Testis (tissue), 2 donors: ENCODE data around the gene CFDP1.
"Not testable (repeated sequence)": the region's sequence is repeated elsewhere in the genome, so short reads cannot be mapped to it uniquely, and the experiment has no call there.

Source experiments
- POLR2A ChIP-seq: fragments of 450-650 bp; IDR thresholded peaks from one replicate; pipeline ENCODE4 v1.6.1; 2017; ENCODE audit warnings: antibody characterized with exemption, mild to moderate bottlenecking, moderate library complexity
- TF ChIP-seq, protein P1 (sequence below), 3 experiments: fragments of 450-650 bp in 2 of 3; fragments of 200-600 bp in 1 of 3; sonication (generic) in 1 of 3; IDR thresholded peaks; one replicate each; pipeline ENCODE4 v1.5.1; 2016 to 2019; ENCODE audit warnings: antibody characterized with exemption in 3 of 3, mild to moderate bottlenecking in 2 of 3, moderate library complexity in 1 of 3

DNA sequence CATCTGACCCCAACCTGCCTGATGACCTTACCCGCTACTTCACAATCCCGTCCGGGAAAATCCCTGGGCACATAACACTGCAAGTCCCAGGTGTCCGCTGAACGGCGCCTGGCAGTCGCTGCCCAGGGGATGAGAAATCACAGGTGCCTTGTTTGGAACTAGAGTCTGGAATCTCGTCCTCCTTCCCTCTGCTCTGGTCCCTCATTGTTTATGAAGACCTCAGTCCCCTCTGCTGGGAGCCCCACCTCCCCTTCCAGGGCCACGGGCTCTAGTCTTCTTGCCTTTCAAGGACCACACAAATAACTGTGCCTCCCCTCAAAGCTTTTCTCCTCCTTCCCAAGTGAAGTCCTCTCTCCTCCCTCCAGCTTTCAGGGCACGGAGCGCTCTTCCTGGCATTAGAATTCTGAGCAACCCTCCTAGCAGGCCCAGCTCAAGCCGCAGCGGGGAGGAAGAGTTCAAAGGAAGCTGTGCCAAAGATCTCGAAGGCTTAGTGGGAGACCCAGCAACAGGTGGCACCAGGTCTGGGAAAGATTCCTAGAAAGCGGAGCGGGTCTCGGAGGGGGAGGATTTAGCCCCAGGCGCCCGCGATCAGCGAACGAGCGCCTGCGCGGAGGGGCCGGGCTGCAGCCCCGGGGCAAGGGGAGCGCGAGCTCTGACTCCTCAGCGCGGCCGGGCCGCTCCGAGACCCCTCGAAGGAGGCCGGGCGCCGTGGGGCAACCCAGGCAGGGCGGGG, 30.3 kb upstream of the CFDP1 start:
- TF ChIP-seq, protein P1, sequence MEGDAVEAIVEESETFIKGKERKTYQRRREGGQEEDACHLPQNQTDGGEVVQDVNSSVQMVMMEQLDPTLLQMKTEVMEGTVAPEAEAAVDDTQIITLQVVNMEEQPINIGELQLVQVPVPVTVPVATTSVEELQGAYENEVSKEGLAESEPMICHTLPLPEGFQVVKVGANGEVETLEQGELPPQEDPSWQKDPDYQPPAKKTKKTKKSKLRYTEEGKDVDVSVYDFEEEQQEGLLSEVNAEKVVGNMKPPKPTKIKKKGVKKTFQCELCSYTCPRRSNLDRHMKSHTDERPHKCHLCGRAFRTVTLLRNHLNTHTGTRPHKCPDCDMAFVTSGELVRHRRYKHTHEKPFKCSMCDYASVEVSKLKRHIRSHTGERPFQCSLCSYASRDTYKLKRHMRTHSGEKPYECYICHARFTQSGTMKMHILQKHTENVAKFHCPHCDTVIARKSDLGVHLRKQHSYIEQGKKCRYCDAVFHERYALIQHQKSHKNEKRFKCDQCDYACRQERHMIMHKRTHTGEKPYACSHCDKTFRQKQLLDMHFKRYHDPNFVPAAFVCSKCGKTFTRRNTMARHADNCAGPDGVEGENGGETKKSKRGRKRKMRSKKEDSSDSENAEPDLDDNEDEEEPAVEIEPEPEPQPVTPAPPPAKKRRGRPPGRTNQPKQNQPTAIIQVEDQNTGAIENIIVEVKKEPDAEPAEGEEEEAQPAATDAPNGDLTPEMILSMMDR (IDR thresholded peaks at IDR 0.05): not testable (repeated sequence)
- not testable (repeated sequence) for TF ChIP-seq POLR2A
